CD4-positive, alpha-beta T cell treated with Interleukin-4 for 4 hours (primary cell): Measurements from ENCODE around the gene EXOSC7.

Experiments used
- DNase-seq: peaks from one replicate; pipeline ENCODE4 v3.0.0-alpha.2; 2020

The EXOSC7 gene

GRCh38 chr3:44993471-44994205 lies 17.6 kb downstream of the EXOSC7 start:
- no peak for DNase-seq

- no peak for DNase-seq
Observed at GRCh38 chr3:44995142-44995770, 19.2 kb downstream of the EXOSC7 start.

GRCh38 chr3:44996556-44996969 lies 20.5 kb downstream of the EXOSC7 start:
- DNase-seq: no peak

GRCh38 chr3:44999782-45000181 lies 23.7 kb downstream of the EXOSC7 start:
- no peak for DNase-seq

- DNase-seq: no peak
Observed at GRCh38 chr3:45000823-45001222, 24.8 kb downstream of the EXOSC7 start.

- no peak for DNase-seq
Observed at GRCh38 chr3:45001738-45002137, 25.7 kb downstream of the EXOSC7 start.

- DNase-seq: no peak
Observed at GRCh38 chr3:45002139-45002660, 26.2 kb downstream of the EXOSC7 start.

GRCh38 chr3:45002720-45003119 lies 26.7 kb downstream of the EXOSC7 start:
- DNase-seq: no peak

- DNase-seq: no peak
Observed at GRCh38 chr3:45003406-45003805, 27.4 kb downstream of the EXOSC7 start.

- DNase-seq: no peak
Observed at GRCh38 chr3:45003859-45004258, 27.8 kb downstream of the EXOSC7 start.

GRCh38 chr3:45007091-45007490 lies 31.0 kb downstream of the EXOSC7 start:
- DNase-seq: no peak

GRCh38 chr3:45008117-45008516 lies 32.1 kb downstream of the EXOSC7 start:
- no peak for DNase-seq

GRCh38 chr3:45009868-45010267 lies 33.8 kb downstream of the EXOSC7 start:
- DNase-seq: no peak

GRCh38 chr3:45010811-45011333 lies 34.8 kb downstream of the EXOSC7 start:
- no peak for DNase-seq

GRCh38 chr3:45011756-45012508 lies 35.9 kb downstream of the EXOSC7 start:
- DNase-seq: no peak

GRCh38 chr3:45012577-45012976 lies 36.5 kb downstream of the EXOSC7 start:
- no peak for DNase-seq

GRCh38 chr3:45016916-45017315 lies 40.9 kb downstream of the EXOSC7 start:
- DNase-seq: no peak

GRCh38 chr3:45017821-45018220 lies 41.8 kb downstream of the EXOSC7 start:
- no peak for DNase-seq

- no peak for DNase-seq
Observed at GRCh38 chr3:45020534-45020933, 44.5 kb downstream of the EXOSC7 start.

- no peak for DNase-seq
Observed at GRCh38 chr3:45021524-45022297, 45.7 kb downstream of the EXOSC7 start.

GRCh38 chr3:45023675-45024074 lies 47.6 kb downstream of the EXOSC7 start:
- DNase-seq: no peak

- DNase-seq: no peak
Observed at GRCh38 chr3:45024542-45025255, 48.7 kb downstream of the EXOSC7 start.
